ENCODE results near the gene SH3PXD2A.
A peak's percentile ranks its signal among the peaks of the same experiment; 100 is the strongest.
"Not testable (repeated sequence)": the region's sequence is repeated elsewhere in the genome, so short reads cannot be mapped to it uniquely, and the experiment has no call there.

Gene SH3PXD2A

GRCh38 chr10:103613616-103614015 lies 241.8 kb downstream of the SH3PXD2A start:
- Histone ChIP-seq H3K27ac (no peak overlapping the region), H3K4me3 (no peak overlapping the region)
- no peak for DNase-seq (ENCODE audit: low spot score)
- TF ChIP-seq CTCF (IDR thresholded peaks at IDR 0.05): no peak

- H3K4me3 ChIP-seq: no peak overlapping the region
- DNase-seq (ENCODE audit: low spot score): no peak
- H3K27ac ChIP-seq: no peak overlapping the region
- TF ChIP-seq CTCF (IDR thresholded peaks at IDR 0.05): no peak
These were observed 242.7 kb downstream of the SH3PXD2A start for GRCh38 chr10:103612462-103613365.

GRCh38 chr10:103610921-103611511 lies 244.4 kb downstream of the SH3PXD2A start:
- Histone ChIP-seq H3K4me3 (no peak overlapping the region), H3K27ac (no peak overlapping the region)
- no peak for DNase-seq (ENCODE audit: low spot score)
- no peak for TF ChIP-seq CTCF (IDR thresholded peaks at IDR 0.05)

GRCh38 chr10:103610083-103610472 lies 245.3 kb downstream of the SH3PXD2A start:
- TF ChIP-seq CTCF (IDR thresholded peaks at IDR 0.05): no peak
- no peak for DNase-seq (ENCODE audit: low spot score)
- Histone ChIP-seq H3K27ac (no peak overlapping the region), H3K4me3 (no peak overlapping the region)

GRCh38 chr10:103609231-103610082 lies 245.9 kb downstream of the SH3PXD2A start:
- H3K4me3 ChIP-seq: no peak overlapping the region
- TF ChIP-seq CTCF (IDR thresholded peaks at IDR 0.05): no peak
- H3K27ac ChIP-seq: no peak overlapping the region
- DNase-seq (ENCODE audit: low spot score): no peak

- not testable (repeated sequence) for DNase-seq (ENCODE audit: low spot score); H3K27ac ChIP-seq; H3K4me3 ChIP-seq
These were observed 247.3 kb downstream of the SH3PXD2A start for GRCh38 chr10:103608056-103608455.

- H3K27ac ChIP-seq; DNase-seq (ENCODE audit: low spot score); H3K4me3 ChIP-seq: not testable (repeated sequence)
These were observed 248.3 kb downstream of the SH3PXD2A start for GRCh38 chr10:103607051-103607450.

- H3K27ac ChIP-seq: peak overlapping the region in 1 of 2 donors; percentile 3
- DNase-seq (ENCODE audit: low spot score); H3K4me3 ChIP-seq: not testable (repeated sequence)
These were observed 249.3 kb downstream of the SH3PXD2A start for GRCh38 chr10:103606097-103606438.
